IMR-90 (cell line): ENCODE measurements around the gene SLC27A3. TPM values are rescaled to one million over a fixed set of nuclear protein-coding genes. Genes with fewer than 3 reads are reported as not detected.

Experiments used
- ATAC-seq: fragments of 200-7000 bp; cut with Tn5 transposase; 2 replicates; pipeline ENCODE4 v1.9.1; 2020; ENCODE audit warnings: low read depth, mild to moderate bottlenecking, moderate library complexity
- BruUV-seq: library from RNA; stranded (reverse); fragments of 400-500 nt; replicated peaks from 2 replicates; lab custom pipeline; 2021; lab: Mats Ljungman, UMichigan
- CTCF ChIA-PET: fragments of 300-600 bp; formaldehyde crosslinking; extraction: SDS; loops from one replicate; lab custom pipeline; 2021; ENCODE audit warnings: antibody characterized with exemption; lab: Yijun Ruan, JAX
- POLR2A ChIA-PET: fragments of 300-600 bp; sonication (Branson Sonifier 250); formaldehyde crosslinking; loops from one replicate; lab custom pipeline; 2022; ENCODE audit warnings: antibody characterized with exemption; ENCODE audit not compliant: unreplicated experiment; lab: Charles Lee
- DNase-seq: peaks from one replicate; pipeline ENCODE4 v3.0.0; 2013
- H2AFZ ChIP-seq: replicated peaks from 2 replicates; pipeline ENCODE3; 2013; ENCODE audit warnings: low read length, mild to moderate bottlenecking; ENCODE audit not compliant: poor library complexity
- H2AK5ac ChIP-seq: 2 replicates; pipeline ENCODE4 v1.6.1; 2013; ENCODE audit warnings: low read depth, low read length, inconsistent platforms
- H2AK9ac ChIP-seq: replicated peaks from 2 replicates; pipeline ENCODE3; 2013; ENCODE audit warnings: mild to moderate bottlenecking, low read depth, low read length, moderate library complexity; ENCODE audit not compliant: poor library complexity
- H2BK120ac ChIP-seq: 2 replicates; pipeline ENCODE4 v1.6.1; 2013; ENCODE audit warnings: low read depth, low read length, inconsistent platforms
- H2BK15ac ChIP-seq: 3 replicates; pipeline ENCODE4 v1.6.1; 2013; ENCODE audit warnings: low read depth, low read length, inconsistent platforms
- H2BK20ac ChIP-seq: 2 replicates; pipeline ENCODE4 v1.6.1; 2013; ENCODE audit warnings: low read depth, mild to moderate bottlenecking, inconsistent platforms, low read length, moderate library complexity
- H2BK5ac ChIP-seq: 2 replicates; pipeline ENCODE4 v1.6.1; 2013; ENCODE audit warnings: mild to moderate bottlenecking, low read depth, low read length, inconsistent platforms; ENCODE audit not compliant: poor library complexity, severe bottlenecking
- H3K14ac ChIP-seq: replicated peaks from 2 replicates; pipeline ENCODE4 v1.6.1; 2013; ENCODE audit warnings: low read depth, low read length, inconsistent platforms
- H3K18ac ChIP-seq: 2 replicates; pipeline ENCODE4 v1.6.1; 2013; ENCODE audit warnings: low read depth, low read length, control low read depth
- H3K23ac ChIP-seq: 2 replicates; pipeline ENCODE4 v1.6.1; 2013; ENCODE audit warnings: low read depth, low read length, inconsistent platforms
- H3K27ac ChIP-seq: 2 replicates; pipeline ENCODE4 v1.5.1; 2013; ENCODE audit warnings: mild to moderate bottlenecking, control low read depth, low read length; ENCODE audit not compliant: insufficient read depth
- H3K27me3 ChIP-seq: 2 replicates; pipeline ENCODE4 v1.6.1; 2013; ENCODE audit warnings: low read length; ENCODE audit not compliant: control insufficient read depth, insufficient read depth
- H3K36me3 ChIP-seq: 2 replicates; pipeline ENCODE4 v1.6.1; 2013; ENCODE audit warnings: low read length, mixed read lengths; ENCODE audit not compliant: control insufficient read depth, insufficient read depth
- H3K4ac ChIP-seq: 2 replicates; pipeline ENCODE4 v1.6.1; 2013; ENCODE audit warnings: low read depth, low read length, inconsistent platforms
- H3K4me1 ChIP-seq: 2 replicates; pipeline ENCODE4 v1.6.1; 2013; ENCODE audit warnings: low read length, mixed read lengths; ENCODE audit not compliant: control insufficient read depth, insufficient read depth
- H3K4me2 ChIP-seq: 2 replicates; pipeline ENCODE4 v1.6.1; 2013; ENCODE audit warnings: low read depth, mild to moderate bottlenecking, control low read depth, low read length, moderate library complexity
- H3K4me3 ChIP-seq: 2 replicates; pipeline ENCODE4 v1.5.1; 2013; ENCODE audit warnings: low read depth, mild to moderate bottlenecking, control low read depth, low read length, moderate library complexity; ENCODE audit not compliant: insufficient read depth
- H3K56ac ChIP-seq: 2 replicates; pipeline ENCODE4 v1.6.1; 2013; ENCODE audit warnings: low read length, inconsistent platforms; ENCODE audit not compliant: insufficient read depth; ENCODE audit errors: extremely low read depth
- H3K79me1 ChIP-seq, 2 experiments: 2 replicates each; pipeline ENCODE4 v1.6.1; 2013; ENCODE audit warnings: low read length in 2 of 2, inconsistent platforms in 1 of 2, low read depth in 1 of 2
- H3K9ac ChIP-seq: 2 replicates; pipeline ENCODE4 v1.6.1; 2013; ENCODE audit warnings: low read depth, low read length, control low read depth
- H3K9me1 ChIP-seq: 2 replicates; pipeline ENCODE4 v1.6.1; 2013; ENCODE audit warnings: low read length, inconsistent platforms; ENCODE audit not compliant: insufficient read depth
- H3K9me3 ChIP-seq: 2 replicates; pipeline ENCODE4 v1.6.1; 2013; ENCODE audit warnings: low read length; ENCODE audit not compliant: control insufficient read depth, insufficient read depth
- H4K20me1 ChIP-seq: 2 replicates; pipeline ENCODE4 v1.6.1; 2013; ENCODE audit warnings: low read length, inconsistent platforms; ENCODE audit not compliant: insufficient read depth
- H4K5ac ChIP-seq: 2 replicates; pipeline ENCODE4 v1.6.1; 2013; ENCODE audit warnings: mild to moderate bottlenecking, low read depth, low read length, control low read depth
- H4K8ac ChIP-seq, 2 experiments: 2 replicates each; pipeline ENCODE4 v1.6.1; 2013; ENCODE audit warnings: low read depth in 2 of 2, low read length in 2 of 2, control low read depth in 1 of 2, inconsistent platforms in 1 of 2
- H4K91ac ChIP-seq: 2 replicates; pipeline ENCODE4 v1.6.1; 2013; ENCODE audit warnings: low read depth, low read length, inconsistent platforms; ENCODE audit not compliant: insufficient read depth
- BHLHE40 ChIP-seq: fragments of 150-350 bp; IDR thresholded peaks from 2 replicates; pipeline ENCODE4 v1.6.1; 2016; ENCODE audit warnings: mild to moderate bottlenecking, low read depth, low read length
- CHD1 ChIP-seq: IDR thresholded peaks from 2 replicates; pipeline ENCODE4 v1.6.1; 2012; ENCODE audit warnings: low read depth, low read length, improper control_type of control experiment
- FOS ChIP-seq: fragments of 150-350 bp; IDR thresholded peaks from 2 replicates; pipeline ENCODE4 v1.6.1; 2016; ENCODE audit warnings: low read depth, low read length
- MXI1 ChIP-seq: IDR thresholded peaks from 2 replicates; pipeline ENCODE4 v1.6.1; 2012; ENCODE audit warnings: low read depth, mild to moderate bottlenecking, low read length, moderate library complexity, borderline replicate concordance
- RAD21 ChIP-seq: IDR thresholded peaks from 2 replicates; pipeline ENCODE4 v1.6.1; 2012; ENCODE audit warnings: low read length, improper control_type of control experiment
- SMC3 ChIP-seq: fragments of 150-350 bp; IDR thresholded peaks from 2 replicates; pipeline ENCODE4 v1.6.1; 2016; ENCODE audit warnings: low read depth, mild to moderate bottlenecking, antibody characterized with exemption, low read length, moderate library complexity
- USF2 ChIP-seq: fragments of 150-350 bp; IDR thresholded peaks from 2 replicates; pipeline ENCODE4 v1.6.1; 2017; ENCODE audit warnings: mild to moderate bottlenecking, antibody characterized with exemption, low read length, low read depth
- WGBS, 2 experiments: methylation state at CpG; one replicate each; pipeline versions ENCODE4 v1.1.5 to v1.1.7; 2013; ENCODE audit warnings: missing lambda C conversion rate in 2 of 2; ENCODE audit not compliant: insufficient read length in 1 of 2; ENCODE audit errors: extremely low coverage in 2 of 2; 5-methylcytosine and 5-hydroxymethylcytosine counted together
- dilution Hi-C: fragments of 300-500 bp; cut with HindIII; formaldehyde crosslinking; loops from one replicate; pipeline ENCODE4 v1.14.3; 2018; ENCODE audit warnings: low sequenced_read_pairs; ENCODE audit not compliant: unreplicated experiment
- in situ Hi-C: fragments of 300-500 bp; cut with MboI; formaldehyde crosslinking; loops from 3 replicates; pipeline ENCODE4 v1.14.3; 2019; ENCODE audit warnings: low sequenced_read_pairs, inconsistent platforms, mixed read lengths
- intact Hi-C: fragments of 100-400 bp; cut with micrococcal nuclease; formaldehyde crosslinking; loops from 2 replicates; pipeline ENCODE4 v1.10.0; 2022
- polyA plus RNA-seq, 3 experiments: library from polyadenylated mRNA; depleted of rRNA; stranded (reverse); fragments of >200 nt; gene quantifications; 2 replicates each; pipeline ENCODE4 v1.2.3, GENCODE V29; 2012; ENCODE audit warnings: low replicate concordance in 1 of 3
- total RNA-seq: library from RNA; depleted of rRNA; stranded (reverse); fragments of >200 nt; gene quantifications from 2 replicates; pipeline ENCODE4 v1.2.3, GENCODE V29; 2012
- TF ChIP-seq, protein P1 (sequence below): fragments of 150-350 bp; IDR thresholded peaks from 2 replicates; pipeline ENCODE4 v1.6.1; 2016; ENCODE audit warnings: low read depth, mild to moderate bottlenecking, low read length, moderate library complexity, borderline replicate concordance
- TF ChIP-seq, protein P2 (sequence below): conservative IDR thresholded peaks from 2 replicates; pipeline ENCODE4 v1.5.1; 2012; ENCODE audit warnings: mild to moderate bottlenecking, low read depth, low read length, improper control_type of control experiment

Gene SLC27A3
- total and polyA plus RNA-seq, 2 of the 4 experiments (the other 2 are of a cell fraction) = 3.2 to 9.3 TPM

GRCh38 chr1:153796786-153797659, 21.8 kb downstream of the SLC27A3 start:
- BruUV-seq = no TSS peak
- H3K4ac ChIP-seq = no peak overlapping the region
- WGBS, 2 experiments = 53% methylated on average over 15 of the region's 26 CpGs; no CpG with 5 or more reads in 1 of the 2 experiments
- TF ChIP-seq, protein P1, sequence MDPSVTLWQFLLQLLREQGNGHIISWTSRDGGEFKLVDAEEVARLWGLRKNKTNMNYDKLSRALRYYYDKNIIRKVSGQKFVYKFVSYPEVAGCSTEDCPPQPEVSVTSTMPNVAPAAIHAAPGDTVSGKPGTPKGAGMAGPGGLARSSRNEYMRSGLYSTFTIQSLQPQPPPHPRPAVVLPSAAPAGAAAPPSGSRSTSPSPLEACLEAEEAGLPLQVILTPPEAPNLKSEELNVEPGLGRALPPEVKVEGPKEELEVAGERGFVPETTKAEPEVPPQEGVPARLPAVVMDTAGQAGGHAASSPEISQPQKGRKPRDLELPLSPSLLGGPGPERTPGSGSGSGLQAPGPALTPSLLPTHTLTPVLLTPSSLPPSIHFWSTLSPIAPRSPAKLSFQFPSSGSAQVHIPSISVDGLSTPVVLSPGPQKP = no peak
- TF ChIP-seq USF2 (peak; percentile 35; the same call in 1 of the 2 replicates), FOS (no peak), BHLHE40 (no peak), RAD21 (peak; percentile 75), SMC3 (peak; percentile 61), CHD1 (no peak), MXI1 (no peak)
- TF ChIP-seq, protein P2, sequence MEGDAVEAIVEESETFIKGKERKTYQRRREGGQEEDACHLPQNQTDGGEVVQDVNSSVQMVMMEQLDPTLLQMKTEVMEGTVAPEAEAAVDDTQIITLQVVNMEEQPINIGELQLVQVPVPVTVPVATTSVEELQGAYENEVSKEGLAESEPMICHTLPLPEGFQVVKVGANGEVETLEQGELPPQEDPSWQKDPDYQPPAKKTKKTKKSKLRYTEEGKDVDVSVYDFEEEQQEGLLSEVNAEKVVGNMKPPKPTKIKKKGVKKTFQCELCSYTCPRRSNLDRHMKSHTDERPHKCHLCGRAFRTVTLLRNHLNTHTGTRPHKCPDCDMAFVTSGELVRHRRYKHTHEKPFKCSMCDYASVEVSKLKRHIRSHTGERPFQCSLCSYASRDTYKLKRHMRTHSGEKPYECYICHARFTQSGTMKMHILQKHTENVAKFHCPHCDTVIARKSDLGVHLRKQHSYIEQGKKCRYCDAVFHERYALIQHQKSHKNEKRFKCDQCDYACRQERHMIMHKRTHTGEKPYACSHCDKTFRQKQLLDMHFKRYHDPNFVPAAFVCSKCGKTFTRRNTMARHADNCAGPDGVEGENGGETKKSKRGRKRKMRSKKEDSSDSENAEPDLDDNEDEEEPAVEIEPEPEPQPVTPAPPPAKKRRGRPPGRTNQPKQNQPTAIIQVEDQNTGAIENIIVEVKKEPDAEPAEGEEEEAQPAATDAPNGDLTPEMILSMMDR = peak; percentile 79
- H4K5ac ChIP-seq = no peak overlapping the region
- intact Hi-C loops = loop anchor here (1.0 to 10.0 kb wide), 3 partner anchors 128 to 189 kb away; partner anchors contain the start of genes DENND4B, GATAD2B and RAB13
- ChIA-PET CTCF (interaction anchor here (0.5 to 0.7 kb wide), 4 partner anchors 9 to 330 kb away, joined by 3 to 4 read pairs (median 3); partner anchors contain the start of gene CREB3L4), POLR2A (no interaction called here)
- no peak overlapping the region for H2BK5ac ChIP-seq
- H3K56ac ChIP-seq = no peak overlapping the region
- no peak overlapping the region for H2AK5ac ChIP-seq
- H3K14ac ChIP-seq = no peak overlapping the region
- H3K27ac ChIP-seq = no peak overlapping the region
- peak; percentile 61 for DNase-seq
- H3K4me2 ChIP-seq = no peak overlapping the region
- no peak overlapping the region for H3K4me3 ChIP-seq
- H2BK20ac ChIP-seq = no peak overlapping the region
- H4K8ac ChIP-seq = no peak overlapping the region
- no peaks in the 10 kb centered on the region for H3K9me3 ChIP-seq
- peak overlapping the region; percentile 76 for H2AK9ac ChIP-seq
- peak overlapping the region; percentile 56 for H2AFZ ChIP-seq
- H3K27me3 ChIP-seq = no peaks in the 10 kb centered on the region
- H2BK15ac ChIP-seq = no peak overlapping the region
- H2BK120ac ChIP-seq = no peak overlapping the region
- H3K18ac ChIP-seq = no peak overlapping the region
- in situ Hi-C loops = loop anchor here (5.0 kb wide), 1 partner anchor 150 kb away; the partner anchor contains the start of gene DENND4B
- H3K79me1 ChIP-seq = no peaks in the 10 kb centered on the region
- no peaks in the 10 kb centered on the region for H4K20me1 ChIP-seq
- no peaks in the 10 kb centered on the region for H3K4me1 ChIP-seq
- no peak overlapping the region for H3K9ac ChIP-seq
- no peaks in the 10 kb centered on the region for H3K9me1 ChIP-seq
- ATAC-seq = peak; percentile 76
- dilution Hi-C loops = no loop called here
- no peak overlapping the region for H3K23ac ChIP-seq
- no peak overlapping the region for H4K91ac ChIP-seq
- H3K36me3 ChIP-seq = peaks cover 6% of the 10 kb centered on the region; the same call in 1 of the 2 replicates
